ENCODE results near the gene SOX10. TPM values are rescaled to one million over a fixed set of nuclear protein-coding genes. Genes with fewer than 3 reads are reported as not detected.
A peak's percentile ranks its signal among the peaks of the same experiment; 100 is the strongest.

SOX10 gene
- total RNA-seq, 1 experiment from 2014 or later = 2.4 TPM

GRCh38 chr22:37923927-37924326, 60.4 kb downstream of the SOX10 start:
- no peak overlapping the region for H3K4ac ChIP-seq (ENCODE audit: low read depth, low read length)
- no peak overlapping the region; the same call in 1 of the 2 replicates for H3K14ac ChIP-seq (ENCODE audit: insufficient read depth, low read length)
- H4K91ac ChIP-seq (ENCODE audit: insufficient read length, low read depth, low read length) = no peak overlapping the region
- no peak overlapping the region for H2BK12ac ChIP-seq (ENCODE audit: insufficient read length, low read depth, low read length)
- H3T11ph ChIP-seq (ENCODE audit: low read length) = no peak overlapping the region
- H4K8ac ChIP-seq (replicated peaks; ENCODE audit: insufficient read length, low read depth, low read length) = no peak overlapping the region
- no peaks in the 10 kb centered on the region for H4K20me1 ChIP-seq (ENCODE audit: control insufficient read depth, insufficient read depth, insufficient read length)
- no peak overlapping the region for H3K9ac ChIP-seq (ENCODE audit: extremely low read depth, insufficient read length, low read length)
- Mint-ChIP-seq H3K27me3 (ENCODE audit: low read depth) (no peaks in the 10 kb centered on the region; the same call in 1 of the 2 replicates), H3K27ac (peak overlapping the region; percentile 55 to 91 (median 55); a peak in 3 of 7 replicates), H3K4me1 (0 out of 4 replicates have a peak, but pooled peaks cover 0 to 3% of the 10 kb centered on the region in 2 experiments), H3K36me3 (ENCODE audit: insufficient read depth in 1 of 3, low read depth in 3 of 3) (peaks cover 0 to 48% (median 27%) of the 10 kb centered on the region in 3 experiments; a peak in 6 of 7 replicates), H3K4me3 (no peak overlapping the region), H3K9me3 (no peaks in the 10 kb centered on the region)
- peaks cover 2% of the 10 kb centered on the region for H3K23me2 ChIP-seq (ENCODE audit: insufficient read length, low read depth, low read length, poor library complexity, severe bottlenecking)
- no peak overlapping the region for H3K4me2 ChIP-seq (ENCODE audit: insufficient read depth, insufficient read length, low read length)
- no peaks in the 10 kb centered on the region for H3K4me1 ChIP-seq (ENCODE audit: insufficient read depth, low read length)
- H3K18ac ChIP-seq (ENCODE audit: insufficient read length, low read depth, low read length) = no peak overlapping the region
- H3K9me3 ChIP-seq (ENCODE audit: control insufficient read depth, low read depth, low read length) = no peaks in the 10 kb centered on the region
- H4K5ac ChIP-seq (ENCODE audit: insufficient read length, low read depth, low read length) = no peak overlapping the region
- no peak overlapping the region for H2BK120ac ChIP-seq (ENCODE audit: low read depth, low read length, poor library complexity, severe bottlenecking)
- H3K27ac ChIP-seq (ENCODE audit: insufficient read length, low read depth, low read length) = no peak overlapping the region
- no peak overlapping the region for H3K56ac ChIP-seq (ENCODE audit: insufficient read length, low read depth, low read length)
- DNase-seq = no peak
- no peak overlapping the region for H3K23ac ChIP-seq (ENCODE audit: insufficient read length, low read depth, low read length)
- H2AFZ ChIP-seq (ENCODE audit: low read length) = no peak overlapping the region
- no peaks in the 10 kb centered on the region for H3K79me1 ChIP-seq (ENCODE audit: insufficient read depth, low read depth, low read length, poor library complexity, severe bottlenecking)
- no peak for TF ChIP-seq CTCF (conservative IDR thresholded peaks at IDR 0.05)
- H3K27me3 ChIP-seq (ENCODE audit: insufficient read depth, low read length) = no peaks in the 10 kb centered on the region
- no peaks in the 10 kb centered on the region for H3K79me2 ChIP-seq (ENCODE audit: insufficient read depth, low read length)
- H2BK5ac ChIP-seq (ENCODE audit: insufficient read length, low read length) = no peak overlapping the region
- no peak overlapping the region; the same call in 1 of the 2 replicates for H2BK15ac ChIP-seq (ENCODE audit: low read depth, low read length)
- no peak overlapping the region for H2AK5ac ChIP-seq (ENCODE audit: insufficient read length, low read length)
- H2BK20ac ChIP-seq (ENCODE audit: low read depth, low read length, poor library complexity, severe bottlenecking) = no peak overlapping the region
- no CpG with 5 or more reads among the region's 4 CpGs for WGBS (ENCODE audit: extremely low coverage, insufficient read length, low lambda C conversion rate)

Small RNAs within 50 kb of the gene (microRNA-seq; reads per million reads assigned to microRNA genes)
- gene MIR4534 (ENCODE audit: borderline microRNAs expressed) (not detected), gene MIR6820 (ENCODE audit: borderline microRNAs expressed) (0.70 reads per million)

Other genes starting within 250 kb of the SOX10 start
- 26.9 and 28.8 TPM in 2 replicates for gene GCAT, start 176.6 kb downstream of the SOX10 start, total RNA-seq (2021)
- 0.31 and 0.59 TPM in 2 replicates for gene GALR3, start 161.2 kb downstream of the SOX10 start, total RNA-seq (2021)
- gene ANKRD54, start 140.2 kb downstream of the SOX10 start, total RNA-seq (2021) = 14.4 and 15.3 TPM in 2 replicates
- 736 and 739 TPM in 2 replicates for gene EIF3L, start 135.1 kb downstream of the SOX10 start, total RNA-seq (2021)
- 33.3 and 33.8 TPM in 2 replicates for gene MICALL1, start 78.3 kb downstream of the SOX10 start, total RNA-seq (2021)
- 0.55 and 0.57 TPM in 2 replicates for gene C22orf23, start 31.0 kb downstream of the SOX10 start, total RNA-seq (2021)
- 141 and 147 TPM in 2 replicates for gene POLR2F, start 30.9 kb downstream of the SOX10 start, total RNA-seq (2021)
- 34.9 and 35.7 TPM in 2 replicates for gene PICK1, start 72.8 kb upstream of the SOX10 start, total RNA-seq (2021)
- gene SLC16A8, start 99.6 kb upstream of the SOX10 start, total RNA-seq (2021) = 0.75 and 1.1 TPM in 2 replicates
- 2.0 and 2.3 TPM in 2 replicates for gene BAIAP2L2, start 126.1 kb upstream of the SOX10 start, total RNA-seq (2021)
- 22.1 and 24.1 TPM in 2 replicates for gene PLA2G6, start 197.3 kb upstream of the SOX10 start, total RNA-seq (2021)
- gene MAFF, start 217.4 kb upstream of the SOX10 start, total RNA-seq (2021) = 5.8 and 6.7 TPM in 2 replicates

Measured in H9 (cell line).